ENCODE data around the gene STAG1.
"Not testable (repeated sequence)": the region's sequence is repeated elsewhere in the genome, so short reads cannot be mapped to it uniquely, and the experiment has no call there.

The STAG1 gene

GRCh38 chr3:136722916-136723315 lies 29.3 kb downstream of the STAG1 start:
- H3K4me3 ChIP-seq (ENCODE audit: low read depth in 1 of 2, low read length in 2 of 2); H3K9me3 ChIP-seq (ENCODE audit: low read length); H3K9ac ChIP-seq (ENCODE audit: low read length); H3K27me3 ChIP-seq (ENCODE audit: control insufficient read depth in 1 of 2, insufficient read depth in 2 of 2, low read length in 2 of 2); H3K27ac ChIP-seq (ENCODE audit: low read depth, low read length); H3K36me3 ChIP-seq (ENCODE audit: insufficient read depth, low read length): not testable (repeated sequence)
- H3K4me1 ChIP-seq (ENCODE audit: insufficient read depth, low read length): peaks cover 34% of the 10 kb centered on the region

GRCh38 chr3:136722399-136722798 lies 29.8 kb downstream of the STAG1 start:
- H3K9ac ChIP-seq (ENCODE audit: low read length); H3K27me3 ChIP-seq (ENCODE audit: control insufficient read depth in 1 of 2, insufficient read depth in 2 of 2, low read length in 2 of 2); H3K4me3 ChIP-seq (ENCODE audit: low read depth in 1 of 2, low read length in 2 of 2); H3K27ac ChIP-seq (ENCODE audit: low read depth, low read length); H3K36me3 ChIP-seq (ENCODE audit: insufficient read depth, low read length); H3K9me3 ChIP-seq (ENCODE audit: low read length): not testable (repeated sequence)
- peaks cover 33% of the 10 kb centered on the region for H3K4me1 ChIP-seq (ENCODE audit: insufficient read depth, low read length)

- H3K4me3 ChIP-seq (ENCODE audit: low read depth in 1 of 2, low read length in 2 of 2): no peak overlapping the region
- H3K9me3 ChIP-seq (ENCODE audit: low read length): no peaks in the 10 kb centered on the region
- H3K27ac ChIP-seq (ENCODE audit: low read depth, low read length): no peak overlapping the region
- H3K9ac ChIP-seq (ENCODE audit: low read length): no peak overlapping the region
- no peaks in the 10 kb centered on the region for H3K36me3 ChIP-seq (ENCODE audit: insufficient read depth, low read length)
- H3K27me3 ChIP-seq (ENCODE audit: control insufficient read depth in 1 of 2, insufficient read depth in 2 of 2, low read length in 2 of 2): no peaks in the 10 kb centered on the region
- peaks cover 12% of the 10 kb centered on the region for H3K4me1 ChIP-seq (ENCODE audit: insufficient read depth, low read length)
Measured at GRCh38 chr3:136720091-136720490, 32.1 kb downstream of the STAG1 start.

GRCh38 chr3:136716629-136717028 lies 35.5 kb downstream of the STAG1 start:
- Histone ChIP-seq H3K4me1 (ENCODE audit: insufficient read depth, low read length) (peaks cover 5% of the 10 kb centered on the region), H3K27ac (ENCODE audit: low read depth, low read length) (no peak overlapping the region), H3K4me3 (ENCODE audit: low read depth in 1 of 2, low read length in 2 of 2) (no peak overlapping the region), H3K9me3 (ENCODE audit: low read length) (no peaks in the 10 kb centered on the region), H3K9ac (ENCODE audit: low read length) (no peak overlapping the region), H3K27me3 (ENCODE audit: control insufficient read depth in 1 of 2, insufficient read depth in 2 of 2, low read length in 2 of 2) (no peaks in the 10 kb centered on the region), H3K36me3 (ENCODE audit: insufficient read depth, low read length) (no peaks in the 10 kb centered on the region)

GRCh38 chr3:136714020-136714419 lies 38.2 kb downstream of the STAG1 start:
- Histone ChIP-seq H3K9me3 (ENCODE audit: low read length) (no peaks in the 10 kb centered on the region), H3K27me3 (ENCODE audit: control insufficient read depth in 1 of 2, insufficient read depth in 2 of 2, low read length in 2 of 2) (no peaks in the 10 kb centered on the region), H3K4me1 (ENCODE audit: insufficient read depth, low read length) (no peaks in the 10 kb centered on the region), H3K4me3 (ENCODE audit: low read depth in 1 of 2, low read length in 2 of 2) (no peak overlapping the region), H3K9ac (ENCODE audit: low read length) (no peak overlapping the region), H3K27ac (ENCODE audit: low read depth, low read length) (no peak overlapping the region), H3K36me3 (ENCODE audit: insufficient read depth, low read length) (no peaks in the 10 kb centered on the region)

GRCh38 chr3:136712941-136713340 lies 39.2 kb downstream of the STAG1 start:
- Histone ChIP-seq H3K27ac (ENCODE audit: low read depth, low read length) (no peak overlapping the region), H3K4me1 (ENCODE audit: insufficient read depth, low read length) (no peaks in the 10 kb centered on the region), H3K36me3 (ENCODE audit: insufficient read depth, low read length) (no peaks in the 10 kb centered on the region)

GRCh38 chr3:136711888-136712287 lies 40.3 kb downstream of the STAG1 start:
- H3K9ac ChIP-seq (ENCODE audit: low read length); H3K36me3 ChIP-seq (ENCODE audit: insufficient read depth, low read length); H3K9me3 ChIP-seq (ENCODE audit: low read length); H3K4me3 ChIP-seq (ENCODE audit: low read depth in 1 of 2, low read length in 2 of 2); H3K4me1 ChIP-seq (ENCODE audit: insufficient read depth, low read length); H3K27ac ChIP-seq (ENCODE audit: low read depth, low read length); H3K27me3 ChIP-seq (ENCODE audit: control insufficient read depth in 1 of 2, insufficient read depth in 2 of 2, low read length in 2 of 2): not testable (repeated sequence)

More at GRCh38 chr3:136712941-136713340, 39.2 kb downstream of the STAG1 start:
- H3K27me3 ChIP-seq (ENCODE audit: control insufficient read depth in 1 of 2, insufficient read depth in 2 of 2, low read length in 2 of 2): no peaks in the 10 kb centered on the region
- H3K9ac ChIP-seq (ENCODE audit: low read length): no peak overlapping the region
- H3K4me3 ChIP-seq (ENCODE audit: low read depth in 1 of 2, low read length in 2 of 2): no peak overlapping the region
- no peaks in the 10 kb centered on the region for H3K9me3 ChIP-seq (ENCODE audit: low read length)

- Histone ChIP-seq H3K27ac (ENCODE audit: low read depth, low read length) (no peak overlapping the region), H3K9me3 (ENCODE audit: low read length) (no peaks in the 10 kb centered on the region), H3K36me3 (ENCODE audit: insufficient read depth, low read length) (no peaks in the 10 kb centered on the region), H3K27me3 (ENCODE audit: control insufficient read depth in 1 of 2, insufficient read depth in 2 of 2, low read length in 2 of 2) (no peaks in the 10 kb centered on the region), H3K4me3 (ENCODE audit: low read depth in 1 of 2, low read length in 2 of 2) (no peak overlapping the region), H3K4me1 (ENCODE audit: insufficient read depth, low read length) (no peaks in the 10 kb centered on the region), H3K9ac (ENCODE audit: low read length) (no peak overlapping the region)
Measured at GRCh38 chr3:136711277-136711676, 40.9 kb downstream of the STAG1 start.

- H3K9me3 ChIP-seq (ENCODE audit: low read length); H3K27ac ChIP-seq (ENCODE audit: low read depth, low read length); H3K4me1 ChIP-seq (ENCODE audit: insufficient read depth, low read length); H3K36me3 ChIP-seq (ENCODE audit: insufficient read depth, low read length); H3K9ac ChIP-seq (ENCODE audit: low read length); H3K27me3 ChIP-seq (ENCODE audit: control insufficient read depth in 1 of 2, insufficient read depth in 2 of 2, low read length in 2 of 2); H3K4me3 ChIP-seq (ENCODE audit: low read depth in 1 of 2, low read length in 2 of 2): not testable (repeated sequence)
Measured at GRCh38 chr3:136709775-136710174, 42.4 kb downstream of the STAG1 start.

- no peaks in the 10 kb centered on the region for H3K4me1 ChIP-seq (ENCODE audit: insufficient read depth, low read length)
- no peaks in the 10 kb centered on the region for H3K27me3 ChIP-seq (ENCODE audit: control insufficient read depth in 1 of 2, insufficient read depth in 2 of 2, low read length in 2 of 2)
- no peak overlapping the region for H3K9ac ChIP-seq (ENCODE audit: low read length)
- no peak overlapping the region for H3K4me3 ChIP-seq (ENCODE audit: low read depth in 1 of 2, low read length in 2 of 2)
- H3K36me3 ChIP-seq (ENCODE audit: insufficient read depth, low read length): no peaks in the 10 kb centered on the region
- no peaks in the 10 kb centered on the region for H3K9me3 ChIP-seq (ENCODE audit: low read length)
- no peak overlapping the region for H3K27ac ChIP-seq (ENCODE audit: low read depth, low read length)
Measured at GRCh38 chr3:136708333-136708985, 43.7 kb downstream of the STAG1 start.

GRCh38 chr3:136703429-136703828 lies 48.7 kb downstream of the STAG1 start:
- H3K27me3 ChIP-seq (ENCODE audit: control insufficient read depth in 1 of 2, insufficient read depth in 2 of 2, low read length in 2 of 2): no peaks in the 10 kb centered on the region
- no peaks in the 10 kb centered on the region for H3K9me3 ChIP-seq (ENCODE audit: low read length)
- no peaks in the 10 kb centered on the region for H3K36me3 ChIP-seq (ENCODE audit: insufficient read depth, low read length)
- no peak overlapping the region for H3K4me3 ChIP-seq (ENCODE audit: low read depth in 1 of 2, low read length in 2 of 2)
- no peaks in the 10 kb centered on the region for H3K4me1 ChIP-seq (ENCODE audit: insufficient read depth, low read length)
- H3K9ac ChIP-seq (ENCODE audit: low read length): no peak overlapping the region
- H3K27ac ChIP-seq (ENCODE audit: low read depth, low read length): no peak overlapping the region

GRCh38 chr3:136699271-136699828 lies 52.8 kb downstream of the STAG1 start:
- H3K4me1 ChIP-seq (ENCODE audit: insufficient read depth, low read length): no peaks in the 10 kb centered on the region
- no peak overlapping the region for H3K4me3 ChIP-seq (ENCODE audit: low read depth in 1 of 2, low read length in 2 of 2)
- H3K36me3 ChIP-seq (ENCODE audit: insufficient read depth, low read length): no peaks in the 10 kb centered on the region
- H3K27me3 ChIP-seq (ENCODE audit: control insufficient read depth in 1 of 2, insufficient read depth in 2 of 2, low read length in 2 of 2): no peaks in the 10 kb centered on the region
- H3K9me3 ChIP-seq (ENCODE audit: low read length): no peaks in the 10 kb centered on the region
- H3K27ac ChIP-seq (ENCODE audit: low read depth, low read length): no peak overlapping the region
- no peak overlapping the region for H3K9ac ChIP-seq (ENCODE audit: low read length)

All from muscle layer of colon (tissue), 2 donors.